Measurements from ENCODE around the gene AQP5. TPM values are rescaled to one million over a fixed set of nuclear protein-coding genes. Genes with fewer than 3 reads are reported as not detected.

Gene AQP5
- total and polyA plus RNA-seq, 2 of the 8 experiments (the other 6 are each of a cell fraction or from before 2014, with no cell fraction given): 2.5 to 3.2 TPM

- ChIA-PET CTCF (ENCODE audit: partially characterized antibody) (interaction anchor here (0.8 to 4.6 kb wide), 7 partner anchors 10 to 62 kb away, joined by 4 to 24 read pairs (median 7); no protein-coding TSS in a partner anchor), POLR2A (ENCODE audit: partially characterized antibody) (interaction anchor here (2.3 kb wide), 1 partner anchor 10 kb away, joined by 6 read pairs; no protein-coding TSS in a partner anchor)
- Histone ChIP-seq H4K20me1 (replicated peaks in 1 of 2; ENCODE audit: control insufficient read depth in 1 of 2, insufficient read depth in 2 of 2, low read length in 2 of 2) (no peaks in the 10 kb centered on the region), H2BK12ac (ENCODE audit: low read depth, low read length) (no peak overlapping the region), H2BK15ac (ENCODE audit: low read length) (no peak overlapping the region), H2AK5ac (ENCODE audit: low read depth, low read length) (no peak overlapping the region), H3K4me2 (ENCODE audit: insufficient read depth in 1 of 2, low read depth in 2 of 2, low read length in 2 of 2) (no peak overlapping the region), H2BK120ac (replicated peaks; ENCODE audit: low read depth, low read length) (no peak overlapping the region), H3K9ac (replicated peaks in 1 of 4; ENCODE audit: extremely low read depth in 1 of 4, low read depth in 3 of 4, low read length in 3 of 4) (no peak overlapping the region), H3K14ac (ENCODE audit: insufficient read length) (no peak overlapping the region), H4K8ac (ENCODE audit: extremely low read depth, insufficient read depth, low read length) (no peak overlapping the region), H3K23me2 (ENCODE audit: low read depth, low read length) (no peaks in the 10 kb centered on the region), H3K27me3 (replicated peaks in 1 of 4; ENCODE audit: control insufficient read depth in 3 of 4, extremely low read depth in 1 of 4, insufficient read depth in 3 of 4, low read length in 3 of 4) (no peaks in the 10 kb centered on the region), H3K9me3 (ENCODE audit: insufficient read depth in 2 of 2, low read depth in 1 of 2, low read length in 1 of 2) (no peaks in the 10 kb centered on the region), H3K56ac (replicated peaks; ENCODE audit: insufficient read length, low read depth, low read length) (no peak overlapping the region), H3K79me1 (ENCODE audit: low read depth, low read length) (no peaks in the 10 kb centered on the region), H2BK5ac (ENCODE audit: low read depth, low read length) (no peak overlapping the region), H3K36me3 (ENCODE audit: control insufficient read depth in 2 of 4, insufficient read depth in 4 of 4, low read length in 3 of 4) (peaks cover 2 to 33% (median 20%) of the 10 kb centered on the region in 4 experiments; a peak in 7 of 8 replicates), H3K79me2 (ENCODE audit: control insufficient read depth in 1 of 2, insufficient read depth in 2 of 2, low read length in 2 of 2) (no peaks in the 10 kb centered on the region), H3K4me3 (ENCODE audit: extremely low read depth in 1 of 4, insufficient read depth in 2 of 4, low read depth in 3 of 4, low read length in 4 of 4) (no peak overlapping the region), H3K4me1 (replicated peaks in 1 of 4; ENCODE audit: control insufficient read depth in 3 of 4, insufficient read depth in 4 of 4, low read length in 3 of 4) (no peaks in the 10 kb centered on the region), H3K4ac (replicated peaks; ENCODE audit: insufficient read length, low read depth, low read length) (no peak overlapping the region), H4K5ac (ENCODE audit: insufficient read length, low read depth, low read length) (no peak overlapping the region), H2AFZ (ENCODE audit: low read length) (no peak overlapping the region), H3K18ac (ENCODE audit: extremely low read depth, low read length) (no peak overlapping the region), H2BK20ac (ENCODE audit: low read length) (no peak overlapping the region), H3K27ac (ENCODE audit: low read depth, low read length) (no peak overlapping the region), H4K91ac (replicated peaks; ENCODE audit: insufficient read length, low read length) (no peak overlapping the region), H3K23ac (ENCODE audit: insufficient read length) (no peak overlapping the region)
- DNase-seq (ENCODE audit: low read depth in 1 of 2, low spot score in 2 of 2) (no peak), FAIRE-seq (no peak)
- 90% methylated on average over 1 of the region's 1 CpG; no CpG with 5 or more reads in 1 of the 2 experiments for WGBS, 2 experiments (ENCODE audit: extremely low coverage in 1 of 2, insufficient coverage in 1 of 2, insufficient read length in 1 of 2, insufficient replicate concordance in 2 of 2, low coverage in 1 of 2, low lambda C conversion rate in 2 of 2, missing lambda C conversion rate in 1 of 2)
- TF ChIP-seq GTF2F1 (IDR thresholded peaks at IDR 0.05; ENCODE audit: borderline replicate concordance, low read depth, low read length) (no peak), RNF2 (IDR thresholded peaks at IDR 0.05; ENCODE audit: borderline replicate concordance, low read depth, low read length, missing control alignments, poor library complexity, severe bottlenecking) (no peak), RBBP5 (IDR thresholded peaks at IDR 0.05; ENCODE audit: borderline replicate concordance, low read depth, low read length) (no peak), SP4 (IDR thresholded peaks at IDR 0.05; ENCODE audit: low read length) (no peak), SIX5 (IDR thresholded peaks at IDR 0.05; ENCODE audit: low read depth, low read length) (no peak), CTCF (IDR thresholded peaks at IDR 0.05; ENCODE audit: control extremely low read depth in 1 of 3, insufficient read depth in 1 of 3, low read depth in 1 of 3, low read length in 3 of 3) (no peak)
Measured at GRCh38 chr12:50006754-50007442, 45.2 kb downstream of the AQP5 start.

Measured in H1 (cell line).